ACC112 (cell line): ENCODE measurements around the gene KLF13.

Experiments used
- H2AFZ ChIP-seq: fragments of 200-600 bp; sonication (generic); one replicate; pipeline ENCODE4 v1.6.0; 2017; ENCODE audit warnings: antibody characterized with exemption, low read length; ENCODE audit not compliant: unreplicated experiment
- H3K27ac ChIP-seq: fragments of 200-600 bp; sonication (generic); 2 replicates; pipeline ENCODE4 v1.5.1; 2014; ENCODE audit warnings: low read depth, mild to moderate bottlenecking, antibody characterized with exemption, low read length, moderate library complexity
- H3K27me3 ChIP-seq: fragments of 200-600 bp; sonication (generic); 2 replicates; pipeline ENCODE4 v1.6.1; 2014; ENCODE audit warnings: mild to moderate bottlenecking, antibody characterized with exemption, low read length, moderate library complexity, mixed read lengths; ENCODE audit not compliant: insufficient read depth
- H3K36me3 ChIP-seq: fragments of 200-600 bp; sonication (generic); 2 replicates; pipeline ENCODE4 v1.6.1; 2016; ENCODE audit warnings: mild to moderate bottlenecking, antibody characterized with exemption, low read length, moderate library complexity, mixed read lengths; ENCODE audit not compliant: insufficient read depth
- H3K4me1 ChIP-seq: fragments of 200-600 bp; sonication (generic); one replicate; pipeline ENCODE4 v1.6.1; 2016; ENCODE audit warnings: low read length, mixed read lengths; ENCODE audit not compliant: insufficient read depth, unreplicated experiment, control insufficient read depth
- H3K4me3 ChIP-seq: fragments of 200-600 bp; sonication (generic); 2 replicates; pipeline ENCODE4 v1.5.1; 2014; ENCODE audit warnings: mild to moderate bottlenecking, low read depth, low read length
- H3K79me2 ChIP-seq: fragments of 200-600 bp; sonication (generic); one replicate; pipeline ENCODE4 v1.6.0; 2016; ENCODE audit warnings: low read length; ENCODE audit not compliant: control insufficient read depth, unreplicated experiment, insufficient read depth

Gene KLF13

DNA sequence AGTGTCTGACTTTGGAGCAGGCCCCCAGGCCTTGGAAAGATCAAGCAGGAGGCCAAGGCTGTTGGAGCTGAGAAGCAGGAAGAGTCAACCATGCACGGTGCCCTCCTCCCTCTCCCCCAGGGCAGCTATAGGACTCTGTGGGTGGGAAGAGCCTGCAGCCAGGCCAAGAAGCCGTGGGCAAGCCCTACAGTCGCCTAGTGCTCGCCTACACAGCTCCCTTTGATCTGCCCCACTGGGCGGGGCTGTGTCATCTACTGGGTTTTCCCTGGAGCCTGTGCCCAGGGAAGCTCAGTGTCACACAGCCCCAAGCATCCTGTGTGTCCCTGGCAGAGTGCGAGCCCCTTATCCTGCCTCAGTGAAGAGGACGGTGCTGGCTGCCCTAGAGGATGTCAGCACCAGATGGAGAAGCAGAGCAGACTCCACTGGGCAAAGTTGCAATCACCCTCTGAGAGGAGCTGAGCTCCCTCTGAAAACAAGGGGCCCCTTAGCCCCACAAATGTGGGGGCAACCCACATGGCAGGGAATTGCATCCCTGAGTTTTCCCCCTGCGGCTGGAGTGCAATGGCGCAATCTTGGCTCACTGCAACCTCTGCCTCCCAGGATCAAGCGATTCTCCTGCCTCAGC, 72.2 kb downstream of the KLF13 start:
- Histone ChIP-seq H2AFZ (no peak overlapping the region), H3K27ac (peak overlapping the region; percentile 81; the same call in 1 of the 2 replicates), H3K36me3 (no peaks in the 10 kb centered on the region)

DNA sequence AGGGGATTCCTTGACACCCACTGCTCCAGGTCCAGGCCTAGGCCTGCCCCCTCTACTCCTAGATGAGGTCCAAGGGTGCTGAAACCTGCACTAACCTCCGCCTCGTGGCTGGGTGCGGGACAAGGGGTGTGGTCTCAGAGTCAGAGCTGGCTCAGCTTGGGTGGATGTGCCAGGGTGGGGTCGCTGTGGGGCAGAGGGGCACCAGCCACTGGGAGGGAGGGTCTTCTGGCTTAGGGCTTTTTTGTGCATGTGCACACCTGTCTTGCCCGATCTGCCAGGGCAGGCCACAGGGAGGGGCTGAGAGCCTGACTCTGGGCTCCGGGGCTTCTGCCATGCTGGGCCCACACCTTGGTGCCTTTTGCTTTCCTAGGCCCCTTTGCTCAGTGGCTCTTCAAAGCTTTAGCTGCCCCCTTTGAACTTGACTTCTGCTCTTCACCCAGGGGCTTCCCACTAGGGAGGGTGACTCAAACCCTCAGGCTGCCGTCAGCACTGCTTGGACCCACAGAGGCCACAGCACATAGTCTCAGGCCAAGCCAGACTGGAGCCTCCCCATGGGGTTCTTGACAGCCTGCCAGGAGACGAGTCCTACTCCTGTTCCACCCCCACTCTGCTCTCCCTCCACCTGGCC, 73.0 kb downstream of the KLF13 start:
- peak overlapping the region; percentile 81 for H3K27ac ChIP-seq
- H3K36me3 ChIP-seq: no peaks in the 10 kb centered on the region
- no peak overlapping the region for H3K4me3 ChIP-seq
- no peaks in the 10 kb centered on the region for H3K79me2 ChIP-seq
- H3K4me1 ChIP-seq: peaks cover 71% of the 10 kb centered on the region
- no peak overlapping the region for H2AFZ ChIP-seq
- H3K27me3 ChIP-seq: no peaks in the 10 kb centered on the region

More for the DNA sequence above, 72.2 kb downstream of the KLF13 start:
- H3K27me3 ChIP-seq: no peaks in the 10 kb centered on the region
- H3K4me3 ChIP-seq: no peak overlapping the region
- H3K79me2 ChIP-seq: no peaks in the 10 kb centered on the region
- peaks cover 68% of the 10 kb centered on the region for H3K4me1 ChIP-seq

DNA sequence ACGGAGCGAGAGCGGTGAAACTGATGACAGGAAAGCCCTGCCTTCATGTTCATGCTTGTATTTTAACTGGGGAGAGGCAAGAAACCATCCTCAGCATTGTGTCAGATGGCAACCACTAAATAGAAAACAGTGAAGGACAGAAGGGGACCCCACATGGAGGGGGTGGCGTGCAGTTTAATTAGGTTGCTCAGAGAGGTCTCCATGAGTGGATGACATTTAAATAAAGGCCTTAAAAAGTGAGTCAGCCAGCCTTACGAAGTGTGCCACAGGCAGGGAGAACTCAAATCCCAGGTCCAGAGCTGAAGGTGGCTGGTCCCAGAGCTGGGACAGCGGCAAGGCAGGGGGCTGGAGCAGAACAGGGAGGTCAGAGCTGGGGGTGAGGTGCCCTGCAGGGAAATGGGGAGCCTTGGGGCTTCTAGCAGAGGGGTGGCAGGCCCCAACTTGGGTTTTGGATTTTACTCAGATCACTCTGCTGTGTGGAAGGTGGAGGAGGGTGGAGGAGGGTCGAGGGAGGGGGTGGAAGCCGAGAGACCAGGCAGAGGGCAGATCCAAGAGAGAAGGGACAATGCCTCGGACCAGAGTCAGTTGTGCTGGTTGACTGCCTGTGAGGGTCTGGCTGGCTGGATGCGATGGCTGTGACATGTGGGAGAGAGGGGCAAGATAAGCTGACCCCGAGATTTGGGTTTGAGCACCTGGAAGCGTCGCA, 73.7 kb downstream of the KLF13 start:
- Histone ChIP-seq H3K4me3 (no peak overlapping the region), H3K79me2 (no peaks in the 10 kb centered on the region), H3K4me1 (peaks cover 74% of the 10 kb centered on the region), H3K27ac (peak overlapping the region; percentile 81), H2AFZ (no peak overlapping the region), H3K36me3 (no peaks in the 10 kb centered on the region), H3K27me3 (no peaks in the 10 kb centered on the region)

DNA sequence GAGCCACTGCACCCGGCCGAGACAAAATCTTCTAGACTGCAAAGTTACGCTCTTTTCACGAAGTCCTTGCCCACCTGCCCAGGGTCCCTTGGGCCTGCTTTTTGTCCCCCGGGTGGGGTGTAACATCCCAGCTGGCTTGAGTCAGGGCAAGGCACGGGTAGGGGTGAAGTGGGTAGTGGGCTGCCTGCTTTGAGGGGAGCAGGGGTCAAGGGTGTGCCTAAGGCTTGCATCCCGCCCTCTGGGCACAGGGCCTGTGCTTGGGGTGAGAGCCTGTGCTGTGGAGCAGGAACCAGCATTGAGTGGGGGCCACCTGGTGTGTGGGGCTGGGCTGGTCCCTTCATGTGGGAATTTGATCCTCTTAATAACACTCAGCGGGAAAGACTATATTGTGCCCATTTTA, 74.6 kb downstream of the KLF13 start:
- Histone ChIP-seq H2AFZ (no peak overlapping the region), H3K36me3 (no peaks in the 10 kb centered on the region), H3K4me3 (no peak overlapping the region), H3K79me2 (no peaks in the 10 kb centered on the region), H3K27me3 (no peaks in the 10 kb centered on the region), H3K27ac (peak overlapping the region; percentile 95; the same call in 1 of the 2 replicates), H3K4me1 (peaks cover 78% of the 10 kb centered on the region)

DNA sequence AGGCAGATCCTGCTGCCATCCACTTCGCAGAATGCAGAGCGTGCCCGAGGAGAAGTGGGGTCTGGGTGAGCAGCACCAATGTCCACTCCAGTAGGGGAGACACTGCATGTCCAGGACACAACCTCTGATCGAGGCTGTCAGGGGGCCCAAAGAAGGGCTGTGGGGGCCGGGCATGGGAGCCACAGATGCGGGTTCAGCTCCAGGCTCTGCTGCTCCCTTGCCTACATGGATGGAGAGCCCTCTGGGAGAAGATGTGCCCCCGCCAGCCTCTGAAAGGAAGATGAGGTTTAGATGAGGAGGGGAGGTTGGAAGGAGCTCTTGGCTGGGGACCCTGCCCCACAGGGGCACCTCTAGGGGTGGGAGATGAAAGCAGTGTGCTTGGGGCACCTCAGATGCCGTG, 75.4 kb downstream of the KLF13 start:
- H3K27ac ChIP-seq: peak overlapping the region; percentile 95
- peaks cover 71% of the 10 kb centered on the region for H3K4me1 ChIP-seq
- no peak overlapping the region for H2AFZ ChIP-seq
- H3K79me2 ChIP-seq: no peaks in the 10 kb centered on the region
- H3K4me3 ChIP-seq: no peak overlapping the region
- H3K27me3 ChIP-seq: no peaks in the 10 kb centered on the region
- no peaks in the 10 kb centered on the region for H3K36me3 ChIP-seq

DNA sequence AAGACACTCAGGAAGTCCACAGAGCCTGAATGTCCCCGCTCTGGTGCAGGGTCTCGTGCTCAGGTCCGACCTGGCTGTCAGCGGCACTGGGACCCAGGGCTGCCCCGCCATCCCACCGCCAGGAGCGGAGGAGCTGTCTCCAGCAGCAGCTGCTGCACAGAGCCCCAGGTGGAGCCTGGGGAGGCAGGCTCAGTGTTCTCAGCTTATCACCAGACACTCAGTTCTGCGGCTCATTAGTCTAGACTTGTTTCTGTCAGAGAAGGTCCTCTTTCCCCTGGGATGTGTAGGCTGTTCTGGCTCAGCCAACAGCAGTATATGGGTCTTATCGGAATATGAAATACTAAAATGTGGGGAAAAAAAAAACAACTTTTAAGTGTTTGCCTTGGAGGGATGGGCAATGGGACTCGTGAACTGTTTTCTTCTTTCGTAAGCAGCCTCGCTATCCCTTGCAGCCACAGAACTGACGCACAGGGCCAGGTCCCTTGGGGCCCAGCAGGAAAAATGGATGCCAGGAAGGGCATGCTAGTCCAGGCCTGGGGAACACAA, 75.9 kb downstream of the KLF13 start:
- peak overlapping the region; percentile 95 for H3K27ac ChIP-seq
- no peaks in the 10 kb centered on the region for H3K79me2 ChIP-seq
- H3K4me1 ChIP-seq: peaks cover 67% of the 10 kb centered on the region
- no peaks in the 10 kb centered on the region for H3K27me3 ChIP-seq
- peak overlapping the region; percentile 15; the same call in 1 of the 2 replicates for H3K4me3 ChIP-seq
- peak overlapping the region; percentile 37 for H2AFZ ChIP-seq
- H3K36me3 ChIP-seq: no peaks in the 10 kb centered on the region

DNA sequence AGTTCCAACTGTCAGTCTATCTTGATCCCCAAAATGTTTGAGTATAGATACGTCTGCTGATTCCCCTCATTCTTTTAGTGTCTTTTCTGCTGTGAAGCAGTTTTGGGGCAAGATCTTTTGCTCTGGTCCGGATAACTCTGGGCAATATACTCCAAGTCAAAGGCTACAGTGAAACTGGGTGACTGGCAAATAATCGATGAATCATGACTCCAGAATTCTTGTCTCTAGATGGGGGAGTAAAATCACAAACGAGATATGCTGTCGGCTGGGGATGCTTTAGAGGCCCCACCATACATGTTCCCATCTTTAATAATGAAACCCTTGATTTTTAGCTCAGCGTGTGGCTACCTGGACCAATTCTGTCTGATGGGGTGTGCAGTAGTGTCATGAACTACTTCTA, 76.5 kb downstream of the KLF13 start:
- Histone ChIP-seq H2AFZ (peak overlapping the region; percentile 37), H3K4me3 (peak overlapping the region; percentile 15; the same call in 1 of the 2 replicates), H3K36me3 (no peaks in the 10 kb centered on the region; the same call in 1 of the 2 replicates), H3K27me3 (no peaks in the 10 kb centered on the region), H3K27ac (peak overlapping the region; percentile 95), H3K4me1 (peaks cover 62% of the 10 kb centered on the region), H3K79me2 (no peaks in the 10 kb centered on the region)

DNA sequence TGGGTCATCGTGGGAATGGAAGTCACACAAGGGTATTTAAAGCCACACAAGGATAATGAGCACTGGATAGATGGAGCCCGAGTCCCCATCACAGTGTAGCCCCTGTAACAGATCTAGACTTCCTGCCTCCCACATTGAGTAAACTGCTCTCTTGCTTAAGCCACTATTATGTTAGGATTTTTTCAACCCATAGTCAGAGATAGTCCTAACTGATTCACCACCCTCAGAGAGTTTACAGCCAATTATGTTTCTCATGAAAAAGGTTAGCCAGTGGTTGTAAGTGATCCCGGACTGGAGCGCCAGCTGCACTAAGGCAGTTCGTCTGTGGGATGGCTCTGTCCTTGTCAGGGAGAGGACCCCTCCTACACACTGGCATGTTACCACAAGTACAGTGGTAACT, 77.0 kb downstream of the KLF13 start:
- H3K36me3 ChIP-seq: peaks cover 4% of the 10 kb centered on the region; the same call in 1 of the 2 replicates
- no peaks in the 10 kb centered on the region for H3K79me2 ChIP-seq
- no peaks in the 10 kb centered on the region for H3K27me3 ChIP-seq
- peak overlapping the region; percentile 7 for H2AFZ ChIP-seq
- peak overlapping the region; percentile 15; the same call in 1 of the 2 replicates for H3K4me3 ChIP-seq
- H3K4me1 ChIP-seq: peaks cover 57% of the 10 kb centered on the region
- peak overlapping the region; percentile 95 for H3K27ac ChIP-seq

DNA sequence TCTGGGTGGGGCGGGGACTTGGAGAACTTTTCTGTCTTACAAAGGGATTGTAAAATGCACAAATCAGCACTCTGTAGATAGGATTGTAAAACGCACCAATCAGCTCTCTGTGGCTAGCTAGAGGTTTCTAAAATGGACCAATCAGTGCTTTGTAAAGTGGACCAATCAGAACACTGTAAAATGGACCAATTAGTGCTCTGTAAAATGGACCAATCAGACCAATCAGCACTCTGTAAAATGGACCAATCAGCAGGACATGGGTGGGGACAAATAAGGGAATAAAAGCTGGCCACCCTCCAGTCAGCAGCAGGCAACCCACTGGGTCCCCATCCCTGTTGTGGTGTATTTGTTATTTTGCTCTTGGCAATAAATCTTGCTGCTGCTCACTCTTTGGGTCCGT, 77.7 kb downstream of the KLF13 start:
- H3K36me3 ChIP-seq: peaks cover 6% of the 10 kb centered on the region; the same call in 1 of the 2 replicates
- no peaks in the 10 kb centered on the region for H3K27me3 ChIP-seq
- H3K27ac ChIP-seq: peak overlapping the region; percentile 95
- H3K4me1 ChIP-seq: peaks cover 49% of the 10 kb centered on the region
- no peak overlapping the region for H2AFZ ChIP-seq
- no peak overlapping the region for H3K4me3 ChIP-seq
- H3K79me2 ChIP-seq: no peaks in the 10 kb centered on the region

DNA sequence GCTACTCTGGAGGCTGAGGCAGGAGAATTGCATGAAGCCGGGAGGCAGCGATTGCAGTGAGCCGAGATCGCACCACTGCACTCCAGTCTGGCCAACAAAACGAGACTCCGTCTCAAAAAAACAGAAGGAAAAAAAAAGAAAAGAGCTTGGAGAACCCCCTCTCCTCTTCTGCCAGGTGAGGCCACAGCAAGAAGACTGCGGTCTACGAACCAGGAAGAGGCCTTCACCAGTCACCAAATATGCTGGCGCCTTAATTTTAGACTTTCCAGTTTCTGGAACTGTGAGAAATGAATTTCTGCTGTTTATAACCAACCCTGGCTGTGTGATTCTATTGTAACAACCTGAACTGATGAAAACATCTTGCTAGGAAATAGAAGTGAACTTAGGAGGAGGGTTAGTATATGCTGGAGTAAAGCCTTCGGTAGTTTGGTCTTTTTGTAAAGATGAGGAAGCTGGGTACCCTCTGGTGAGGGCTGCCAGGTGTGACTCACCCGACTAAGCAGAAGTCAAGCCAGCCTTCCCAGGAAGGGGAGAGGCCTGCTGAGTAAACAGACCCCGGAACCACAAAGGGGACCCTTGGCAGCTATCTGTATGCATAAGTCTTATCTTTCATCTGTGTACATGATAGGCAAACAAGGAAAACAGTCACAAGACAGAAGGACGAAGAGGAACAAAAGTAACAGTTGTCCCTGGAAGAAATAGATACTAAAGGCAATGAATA, 78.7 kb downstream of the KLF13 start:
- Histone ChIP-seq H3K27me3 (no peaks in the 10 kb centered on the region), H3K4me1 (peaks cover 49% of the 10 kb centered on the region), H3K4me3 (no peak overlapping the region), H3K79me2 (no peaks in the 10 kb centered on the region), H3K27ac (peak overlapping the region; percentile 52), H3K36me3 (peaks cover 6% of the 10 kb centered on the region; the same call in 1 of the 2 replicates), H2AFZ (no peak overlapping the region)
